LNCAP (cell line): ENCODE results near the gene AIM2.

ENCODE experiments used
- CTCF ChIP-seq: fragments of 450-650 bp; IDR thresholded peaks from 2 replicates; pipeline ENCODE4 v1.5.1; 2017; ENCODE audit warnings: mild to moderate bottlenecking

The AIM2 gene

DNA sequence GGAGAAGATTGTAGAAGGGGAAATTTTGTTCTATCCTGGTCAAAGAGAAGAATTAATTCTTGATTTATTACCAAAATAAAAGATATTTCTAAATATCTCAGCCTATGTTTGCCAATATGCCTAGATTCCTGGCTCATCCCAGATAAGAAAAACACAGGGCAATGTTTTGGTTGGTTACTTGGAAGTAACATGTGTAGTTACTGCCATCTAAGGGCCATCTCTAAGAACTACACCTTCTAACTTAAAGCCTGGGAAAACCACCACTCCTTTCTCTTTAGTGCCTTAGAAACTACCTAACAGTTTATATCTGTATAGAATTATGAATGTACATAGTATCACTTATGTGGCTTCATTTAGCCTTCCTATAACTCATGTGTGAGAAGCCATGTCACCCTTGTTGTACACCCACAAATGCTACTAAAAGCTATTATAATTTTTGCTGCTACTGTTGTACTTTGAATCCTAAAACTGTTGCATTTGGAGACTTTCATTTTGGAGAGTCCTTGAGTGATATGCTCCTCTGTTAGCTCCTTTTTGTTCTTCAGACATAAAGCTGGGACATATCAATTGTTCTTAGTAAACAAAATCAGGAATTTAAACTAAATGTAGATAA lies 4.5 kb downstream of the AIM2 start:
- TF ChIP-seq CTCF, result peak; percentile 69

DNA sequence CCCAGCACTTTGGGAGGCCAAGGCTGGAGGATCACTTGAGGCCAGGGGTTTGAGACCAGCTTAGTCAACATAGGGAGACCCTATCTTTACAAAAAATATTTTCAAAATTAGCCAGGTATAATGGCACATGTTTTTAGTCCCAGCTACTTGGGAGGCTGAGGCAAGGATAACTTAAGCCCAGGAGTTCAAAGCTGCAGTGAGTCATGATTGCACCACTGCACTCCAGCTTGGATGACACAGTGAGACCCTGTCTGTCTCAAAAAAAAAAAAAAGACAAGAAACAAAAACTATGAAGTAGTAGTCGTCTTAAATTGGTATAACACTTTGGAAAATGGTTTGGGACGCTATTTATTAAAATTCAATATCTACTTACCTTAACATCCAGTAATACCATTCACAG lies 7.7 kb downstream of the AIM2 start:
- no peak for TF ChIP-seq CTCF

GRCh38 chr1:159067699-159068621 lies 8.6 kb downstream of the AIM2 start:
- TF ChIP-seq CTCF, result no peak

DNA sequence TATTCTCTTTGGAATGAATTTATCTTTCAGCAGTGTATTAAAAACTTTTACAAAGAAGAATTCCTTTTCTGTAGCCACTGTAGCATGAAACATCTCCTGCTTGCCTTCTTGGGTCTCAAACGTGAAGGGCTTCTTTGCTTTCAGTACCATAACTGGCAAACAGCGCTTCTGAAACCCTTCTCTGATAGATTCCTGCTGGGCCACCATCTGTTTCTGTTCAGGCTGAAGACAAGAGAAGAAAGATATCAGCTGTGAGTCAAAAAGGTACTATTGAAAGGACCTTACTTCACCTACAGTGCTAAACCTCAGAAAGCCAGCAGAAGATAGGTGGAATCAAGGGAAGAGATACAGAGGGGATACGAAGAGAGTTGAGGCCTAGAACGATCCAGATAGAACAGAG lies 10.5 kb downstream of the AIM2 start:
- TF ChIP-seq CTCF, result no peak

- no peak for TF ChIP-seq CTCF
Measured at GRCh38 chr1:159065106-159065505, 11.5 kb downstream of the AIM2 start.

- no peak for TF ChIP-seq CTCF
Measured at GRCh38 chr1:159058751-159059150, 17.8 kb downstream of the AIM2 start.

DNA sequence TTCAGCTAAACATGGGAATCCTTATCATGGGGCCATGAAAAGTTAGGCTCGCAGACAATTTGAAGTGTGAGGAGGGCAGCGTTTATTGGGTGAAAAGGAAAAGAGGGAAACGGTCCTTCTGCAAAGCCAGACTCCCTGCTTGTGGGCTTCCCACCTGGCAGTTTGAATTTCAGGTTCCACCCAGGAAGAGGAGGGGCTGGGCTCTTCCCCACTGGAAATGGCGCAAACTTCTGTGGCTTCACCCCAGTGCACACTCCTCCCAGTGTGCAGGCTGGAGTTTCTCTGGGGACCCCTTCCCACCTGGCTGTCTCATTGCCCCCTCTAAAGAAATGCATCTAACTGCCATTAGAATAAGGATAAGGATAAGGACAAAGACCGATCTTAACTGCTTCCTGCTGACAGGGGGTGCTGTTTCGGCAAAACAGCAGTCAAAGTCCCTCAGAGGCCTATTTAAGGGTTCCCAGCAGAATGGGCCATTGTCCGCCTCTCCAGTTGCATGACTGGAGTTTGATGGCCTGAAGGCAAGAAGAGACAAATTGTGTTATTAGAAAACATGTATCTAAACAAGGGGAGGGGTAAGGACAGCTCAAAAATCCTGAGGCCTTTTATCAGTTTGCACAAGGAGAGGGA lies 20.4 kb downstream of the AIM2 start:
- no peak; the same call in 1 of the 2 replicates for TF ChIP-seq CTCF
